Activated CD4-positive, alpha-beta T cell treated with anti-CD3 and anti-CD28 coated beads, Interleukin-2, amount 10 ng/mL, durations not matched to agents 7 days and 5 days (primary cell): ENCODE data around the gene SERINC4. TPM values are rescaled to one million over a fixed set of nuclear protein-coding genes. Genes with fewer than 3 reads are reported as not detected.
"Not testable (repeated sequence)": the region's sequence is repeated elsewhere in the genome, so short reads cannot be mapped to it uniquely, and the experiment has no call there.

Experiments used
- CTCF ChIA-PET: fragments of 350-600 bp; sonication (Branson Sonifier 250); formaldehyde crosslinking; loops from one replicate; lab custom pipeline; 2021; ENCODE audit warnings: antibody characterized with exemption; lab: Charles Lee
- POLR2A ChIA-PET: fragments of 350-600 bp; sonication (Branson Sonifier 250); formaldehyde crosslinking; loops from one replicate; lab custom pipeline; 2021; ENCODE audit warnings: antibody characterized with exemption; lab: Charles Lee
- DNase-seq: peaks from one replicate; pipeline ENCODE4 v3.0.0-alpha.2; 2020
- H3K27ac Mint-ChIP-seq: one replicate; pipeline ENCODE4 v1.8.0; 2021; ENCODE audit warnings: mild to moderate bottlenecking, moderate library complexity, mixed read lengths
- H3K27me3 Mint-ChIP-seq: one replicate; pipeline ENCODE4 v1.8.0; 2021; ENCODE audit warnings: mixed read lengths
- H3K36me3 Mint-ChIP-seq: one replicate; pipeline ENCODE4 v1.8.0; 2021; ENCODE audit warnings: low read depth, mixed read lengths
- H3K4me1 Mint-ChIP-seq: one replicate; pipeline ENCODE4 v1.8.0; 2021; ENCODE audit warnings: mixed read lengths
- H3K4me3 Mint-ChIP-seq: one replicate; pipeline ENCODE4 v1.8.0; 2021; ENCODE audit warnings: mild to moderate bottlenecking, moderate library complexity, mixed read lengths
- H3K9me3 Mint-ChIP-seq: one replicate; pipeline ENCODE4 v1.8.0; 2021; ENCODE audit warnings: mixed read lengths
- total RNA-seq, 2 experiments: library from RNA; stranded (reverse); gene quantifications; one replicate each; pipeline ENCODE4 v1.2.3, GENCODE V29; 2021

SERINC4 gene
- under 1 TPM; 0.37 to 0.50 TPM for total RNA-seq

DNA sequence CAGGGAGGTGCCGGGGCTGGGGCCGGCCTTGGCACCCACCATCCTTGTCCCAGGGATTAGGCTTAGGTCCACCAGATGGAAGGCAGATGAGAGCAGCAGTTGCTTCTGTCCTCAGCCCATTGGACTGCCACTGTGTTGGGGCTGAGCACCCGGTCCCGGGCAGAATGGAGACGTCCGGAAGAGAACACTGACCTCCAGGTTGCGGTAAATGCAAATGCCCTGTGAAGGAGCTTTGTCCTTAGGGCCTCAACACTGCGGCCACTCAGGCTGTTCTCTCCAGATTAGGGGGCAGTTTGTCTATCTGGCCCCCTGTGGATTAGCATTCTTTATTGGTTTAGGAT lies at the start of gene SERINC4:
Gene SERINC4, minus strand, starts transcription at position 276 of the 341 bp plus-strand sequence. Its CDS starts 234 bp downstream, at position 42.
- no peak for DNase-seq
- Mint-ChIP-seq H3K4me3 (peak within 1 kb of the TSS; percentile 99), H3K4me1 (peaks cover 58% of the 10 kb centered on the region), H3K27ac (peak within 1 kb of the TSS; percentile 97), H3K27me3 (no peaks in the 10 kb centered on the region), H3K9me3 (no peaks in the 10 kb centered on the region), H3K36me3 (peaks cover 71% of the 10 kb centered on the region)
- ChIA-PET CTCF (interaction anchor here (0.9 to 1.0 kb wide), 4 partner anchors 9 to 30 kb away, joined by 3 to 6 read pairs (median 4); no protein-coding TSS in a partner anchor), POLR2A (interaction anchor here (1.4 to 1.9 kb wide), 2 partner anchors 25 to 28 kb away, joined by 3 to 5 read pairs; partner anchors contain the start of gene MFAP1)

DNA sequence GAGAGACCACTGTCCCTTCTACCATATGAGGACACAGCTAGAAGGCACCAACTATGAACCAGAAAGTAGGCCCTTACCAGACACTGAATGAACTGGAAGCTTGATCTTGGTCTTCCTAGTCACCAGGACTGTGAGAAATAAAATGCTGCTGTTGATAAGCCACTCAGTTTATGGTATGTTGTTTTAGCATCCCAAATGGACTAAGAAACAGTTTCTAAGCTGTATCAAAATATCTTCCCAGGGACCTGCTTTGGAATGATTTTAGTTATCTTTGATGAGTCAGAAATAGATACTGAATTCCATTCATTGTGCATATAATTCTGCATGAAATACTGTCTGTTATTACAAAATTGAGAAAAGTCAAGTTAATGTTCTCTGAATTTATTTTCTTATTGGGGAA lies 45.4 kb upstream of the SERINC4 start:
- H3K9me3 Mint-ChIP-seq = no peaks in the 10 kb centered on the region
- CTCF ChIA-PET = interaction anchor here (0.6 to 0.7 kb wide), 3 partner anchors 24 to 1802 kb away, joined by 3 to 5 read pairs (median 4); no protein-coding TSS in a partner anchor
- H3K27ac Mint-ChIP-seq = no peak overlapping the region
- H3K4me3 Mint-ChIP-seq = no peak overlapping the region
- no peak for DNase-seq
- POLR2A ChIA-PET = no interaction called here
- peaks cover 3% of the 10 kb centered on the region for H3K4me1 Mint-ChIP-seq
- no peaks in the 10 kb centered on the region for H3K27me3 Mint-ChIP-seq
- peaks cover 42% of the 10 kb centered on the region for H3K36me3 Mint-ChIP-seq

- Mint-ChIP-seq H3K4me3 (peak overlapping the region; percentile 55), H3K4me1 (peaks cover 54% of the 10 kb centered on the region), H3K36me3 (peaks cover 61% of the 10 kb centered on the region), H3K27ac (peak overlapping the region; percentile 83)
- H3K9me3 Mint-ChIP-seq, DNase-seq, H3K27me3 Mint-ChIP-seq: not testable (repeated sequence)
- ChIA-PET CTCF (interaction anchor here (1.0 to 1.5 kb wide), 2 partner anchors 19 to 21 kb away, joined by 4 to 6 read pairs; no protein-coding TSS in a partner anchor), POLR2A (interaction anchor here (0.6 kb wide), 1 partner anchor 372 kb away, joined by 3 read pairs; no protein-coding TSS in a partner anchor)
Observed at GRCh38 chr15:43832485-43832884, 32.5 kb upstream of the SERINC4 start.

DNA sequence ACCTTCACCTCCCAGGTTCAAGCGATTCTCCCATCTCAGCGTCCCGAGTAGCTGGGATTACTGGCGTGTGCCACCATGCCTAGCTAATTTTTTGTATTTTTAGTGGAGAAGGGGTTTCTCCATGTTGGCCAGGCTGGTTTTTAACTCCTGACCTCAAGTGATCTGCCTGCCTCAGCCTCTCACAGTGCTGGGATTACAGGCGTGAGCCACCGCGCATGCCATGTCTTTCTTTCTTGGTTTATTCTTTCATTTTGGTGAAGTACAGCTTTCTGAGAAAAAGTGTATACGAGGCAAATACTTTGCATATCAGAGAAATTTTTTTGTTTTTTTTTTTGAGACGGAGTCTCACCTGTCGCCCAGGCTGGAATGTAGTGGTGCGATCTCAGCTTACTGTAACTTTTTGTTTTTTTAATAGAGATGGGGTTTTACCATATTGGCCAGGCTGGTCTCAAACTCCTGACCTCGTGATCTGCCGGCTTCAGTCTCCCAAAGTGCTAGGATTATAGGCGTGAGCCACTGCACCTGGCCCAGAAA lies 31.6 kb upstream of the SERINC4 start:
- Mint-ChIP-seq H3K27ac (peak overlapping the region; percentile 83), H3K4me1 (peaks cover 53% of the 10 kb centered on the region), H3K36me3 (peaks cover 62% of the 10 kb centered on the region), H3K4me3 (peak overlapping the region; percentile 55)
- H3K27me3 Mint-ChIP-seq, DNase-seq, POLR2A ChIA-PET, H3K9me3 Mint-ChIP-seq: not testable (repeated sequence)
- CTCF ChIA-PET = interaction anchor here (0.7 to 1.5 kb wide), 4 partner anchors 20 to 1332 kb away, joined by 3 to 6 read pairs (median 4); no protein-coding TSS in a partner anchor

DNA sequence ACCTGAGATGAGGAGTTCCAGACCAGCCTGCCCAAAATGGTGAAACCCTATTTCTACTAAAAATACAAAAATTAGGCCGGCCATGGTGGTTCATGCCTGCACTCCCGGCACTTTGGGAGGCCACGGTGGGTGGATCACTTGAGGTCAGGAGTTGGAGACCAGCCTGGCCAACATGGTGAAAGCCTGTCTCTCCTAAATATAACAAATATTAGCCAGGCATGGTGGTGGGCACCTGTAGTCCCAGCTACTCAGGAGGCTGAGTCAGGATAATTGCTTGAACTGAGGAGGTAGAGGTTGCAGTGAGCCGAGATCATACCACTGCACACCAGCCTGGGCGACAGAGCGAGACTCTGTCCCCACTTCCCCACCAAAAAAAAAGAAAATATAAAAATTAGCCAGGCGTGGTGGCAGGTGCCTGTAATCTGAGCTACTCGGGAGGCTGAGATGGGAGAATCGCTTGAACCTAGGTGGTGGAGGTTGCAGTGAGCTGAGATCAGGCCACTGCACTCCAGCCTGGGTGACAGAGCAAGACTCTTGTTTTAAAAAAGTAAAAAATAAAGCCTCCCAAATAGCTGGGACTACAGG lies 30.8 kb upstream of the SERINC4 start:
- CTCF ChIA-PET = interaction anchor here (0.7 to 1.5 kb wide), 3 partner anchors 21 to 1333 kb away, joined by 3 to 6 read pairs (median 3); no protein-coding TSS in a partner anchor
- H3K9me3 Mint-ChIP-seq, H3K27me3 Mint-ChIP-seq, DNase-seq, POLR2A ChIA-PET, H3K27ac Mint-ChIP-seq: not testable (repeated sequence)
- Mint-ChIP-seq H3K4me1 (peaks cover 60% of the 10 kb centered on the region), H3K36me3 (peaks cover 57% of the 10 kb centered on the region), H3K4me3 (peak overlapping the region; percentile 40)

DNA sequence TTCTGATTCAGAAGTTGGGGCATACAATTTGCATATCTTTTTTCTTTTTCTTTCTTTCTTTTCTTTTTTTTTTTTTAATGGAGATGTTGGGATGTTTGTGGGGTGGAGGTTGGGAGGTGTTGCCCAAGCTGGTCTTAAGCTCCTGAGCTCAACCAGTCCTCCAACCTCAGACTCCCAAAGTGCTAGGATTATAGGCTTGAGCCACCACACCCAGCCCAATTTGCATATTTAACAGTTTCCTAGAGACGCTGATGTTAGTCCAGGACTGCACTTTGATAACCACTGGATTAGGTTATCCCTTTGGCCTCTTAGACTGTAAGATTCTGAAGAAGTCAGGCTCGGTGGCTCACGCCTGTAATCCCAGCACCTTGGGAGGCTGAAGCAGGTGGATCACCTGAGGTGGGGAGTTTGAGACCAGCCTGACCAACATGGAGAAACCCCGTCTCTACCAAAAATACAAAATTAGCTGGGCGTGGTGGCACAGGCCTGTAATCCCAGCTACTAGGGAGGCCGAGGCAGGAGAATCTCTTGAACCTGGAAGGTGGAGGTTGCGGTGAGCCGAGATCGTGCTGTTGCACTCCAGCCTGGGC lies 30.0 kb upstream of the SERINC4 start:
- H3K9me3 Mint-ChIP-seq, POLR2A ChIA-PET, H3K27me3 Mint-ChIP-seq, DNase-seq, CTCF ChIA-PET: not testable (repeated sequence)
- Mint-ChIP-seq H3K4me3 (peak overlapping the region; percentile 96), H3K36me3 (peaks cover 52% of the 10 kb centered on the region), H3K4me1 (peaks cover 58% of the 10 kb centered on the region), H3K27ac (peak overlapping the region; percentile 15)

GRCh38 chr15:43828061-43828657 lies 28.1 kb upstream of the SERINC4 start:
- H3K4me1 Mint-ChIP-seq = peaks cover 63% of the 10 kb centered on the region
- ChIA-PET CTCF (interaction anchor here (1.3 to 1.4 kb wide), 2 partner anchors 9 to 13 kb away, joined by 3 to 5 read pairs; no protein-coding TSS in a partner anchor), POLR2A (interaction anchor here (0.6 to 0.9 kb wide), 3 partner anchors 21 to 35 kb away, joined by 3 to 4 read pairs (median 3); partner anchors contain the start of genes HYPK and SERINC4)
- peaks cover 2% of the 10 kb centered on the region for H3K9me3 Mint-ChIP-seq
- DNase-seq = peak; percentile 42
- H3K4me3 Mint-ChIP-seq = peak overlapping the region; percentile 96
- peaks cover 52% of the 10 kb centered on the region for H3K36me3 Mint-ChIP-seq
- no peaks in the 10 kb centered on the region for H3K27me3 Mint-ChIP-seq
- peak overlapping the region; percentile 97 for H3K27ac Mint-ChIP-seq

- CTCF ChIA-PET = interaction anchor here (1.0 to 1.3 kb wide), 2 partner anchors 15 to 17 kb away, joined by 3 to 5 read pairs; no protein-coding TSS in a partner anchor
- peaks cover 46% of the 10 kb centered on the region for H3K36me3 Mint-ChIP-seq
- POLR2A ChIA-PET = interaction anchor here (0.5 to 0.9 kb wide), 2 partner anchors 23 to 34 kb away, joined by 3 read pairs; no protein-coding TSS in a partner anchor
- peak within 1 kb of the TSS; percentile 97 for H3K27ac Mint-ChIP-seq
- no peaks in the 10 kb centered on the region for H3K27me3 Mint-ChIP-seq
- peak within 1 kb of the TSS; percentile 96 for H3K4me3 Mint-ChIP-seq
- H3K9me3 Mint-ChIP-seq = peaks cover 2% of the 10 kb centered on the region
- H3K4me1 Mint-ChIP-seq = peaks cover 65% of the 10 kb centered on the region
- DNase-seq = peak; percentile 82
Observed at GRCh38 chr15:43826508-43827341, 26.7 kb upstream of the SERINC4 start, which contains the start of gene WDR76. Gene WDR76, plus strand, starts transcription at chr15:43827002. Its CDS starts 31 bp downstream, at chr15:43827033.

- H3K36me3 Mint-ChIP-seq = peaks cover 47% of the 10 kb centered on the region
- peaks cover 65% of the 10 kb centered on the region for H3K4me1 Mint-ChIP-seq
- no peak for DNase-seq
- CTCF ChIA-PET = no interaction called here
- no peaks in the 10 kb centered on the region for H3K27me3 Mint-ChIP-seq
- POLR2A ChIA-PET = no interaction called here
- H3K27ac Mint-ChIP-seq = peak overlapping the region; percentile 97
- peaks cover 2% of the 10 kb centered on the region for H3K9me3 Mint-ChIP-seq
- H3K4me3 Mint-ChIP-seq = peak overlapping the region; percentile 96
Observed at GRCh38 chr15:43826029-43826507, 26.0 kb upstream of the SERINC4 start.

- CTCF ChIA-PET = interaction anchor here (0.6 to 1.0 kb wide), 4 partner anchors 12 to 1768 kb away, joined by 3 to 6 read pairs (median 4); no protein-coding TSS in a partner anchor
- not testable (repeated sequence) for H3K9me3 Mint-ChIP-seq, H3K4me3 Mint-ChIP-seq, H3K27me3 Mint-ChIP-seq, DNase-seq
- POLR2A ChIA-PET = interaction anchor here (0.5 to 1.1 kb wide), 3 partner anchors 12 to 49 kb away, joined by 3 to 6 read pairs (median 4); partner anchors contain the start of gene ELL3
- H3K36me3 Mint-ChIP-seq = peaks cover 42% of the 10 kb centered on the region
- H3K4me1 Mint-ChIP-seq = peaks cover 60% of the 10 kb centered on the region
- peak overlapping the region; percentile 97 for H3K27ac Mint-ChIP-seq
Observed at GRCh38 chr15:43825305-43825704, 25.3 kb upstream of the SERINC4 start.
